ENCODE data around the gene MCIDAS. TPM values are rescaled to one million over a fixed set of nuclear protein-coding genes. Genes with fewer than 3 reads are reported as not detected.

The MCIDAS gene
- total and polyA plus RNA-seq, 2 of the 13 experiments (the other 11 are each of a cell fraction or from before 2014, with no cell fraction given) = not detected

DNA sequence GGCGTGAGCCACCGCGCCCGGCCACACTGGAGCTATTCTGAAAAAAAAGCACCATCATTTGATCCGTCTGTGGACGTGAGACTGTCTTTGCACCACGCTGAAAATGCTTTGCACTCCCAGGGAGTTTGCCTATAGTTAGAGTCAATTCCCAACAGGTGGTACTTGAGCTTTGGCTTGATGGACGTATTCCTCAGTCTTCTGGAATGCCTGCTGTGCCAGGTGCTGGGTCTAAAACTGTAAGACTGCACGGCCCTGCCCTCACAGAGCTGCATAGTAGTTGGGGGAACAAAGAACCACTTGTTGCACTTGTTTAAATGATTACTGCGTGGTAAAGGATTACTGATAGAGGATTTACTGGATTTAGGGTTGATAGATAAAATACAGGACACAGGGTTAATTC lies 9.7 kb upstream of the MCIDAS start:
- TF ChIP-seq, protein P1, sequence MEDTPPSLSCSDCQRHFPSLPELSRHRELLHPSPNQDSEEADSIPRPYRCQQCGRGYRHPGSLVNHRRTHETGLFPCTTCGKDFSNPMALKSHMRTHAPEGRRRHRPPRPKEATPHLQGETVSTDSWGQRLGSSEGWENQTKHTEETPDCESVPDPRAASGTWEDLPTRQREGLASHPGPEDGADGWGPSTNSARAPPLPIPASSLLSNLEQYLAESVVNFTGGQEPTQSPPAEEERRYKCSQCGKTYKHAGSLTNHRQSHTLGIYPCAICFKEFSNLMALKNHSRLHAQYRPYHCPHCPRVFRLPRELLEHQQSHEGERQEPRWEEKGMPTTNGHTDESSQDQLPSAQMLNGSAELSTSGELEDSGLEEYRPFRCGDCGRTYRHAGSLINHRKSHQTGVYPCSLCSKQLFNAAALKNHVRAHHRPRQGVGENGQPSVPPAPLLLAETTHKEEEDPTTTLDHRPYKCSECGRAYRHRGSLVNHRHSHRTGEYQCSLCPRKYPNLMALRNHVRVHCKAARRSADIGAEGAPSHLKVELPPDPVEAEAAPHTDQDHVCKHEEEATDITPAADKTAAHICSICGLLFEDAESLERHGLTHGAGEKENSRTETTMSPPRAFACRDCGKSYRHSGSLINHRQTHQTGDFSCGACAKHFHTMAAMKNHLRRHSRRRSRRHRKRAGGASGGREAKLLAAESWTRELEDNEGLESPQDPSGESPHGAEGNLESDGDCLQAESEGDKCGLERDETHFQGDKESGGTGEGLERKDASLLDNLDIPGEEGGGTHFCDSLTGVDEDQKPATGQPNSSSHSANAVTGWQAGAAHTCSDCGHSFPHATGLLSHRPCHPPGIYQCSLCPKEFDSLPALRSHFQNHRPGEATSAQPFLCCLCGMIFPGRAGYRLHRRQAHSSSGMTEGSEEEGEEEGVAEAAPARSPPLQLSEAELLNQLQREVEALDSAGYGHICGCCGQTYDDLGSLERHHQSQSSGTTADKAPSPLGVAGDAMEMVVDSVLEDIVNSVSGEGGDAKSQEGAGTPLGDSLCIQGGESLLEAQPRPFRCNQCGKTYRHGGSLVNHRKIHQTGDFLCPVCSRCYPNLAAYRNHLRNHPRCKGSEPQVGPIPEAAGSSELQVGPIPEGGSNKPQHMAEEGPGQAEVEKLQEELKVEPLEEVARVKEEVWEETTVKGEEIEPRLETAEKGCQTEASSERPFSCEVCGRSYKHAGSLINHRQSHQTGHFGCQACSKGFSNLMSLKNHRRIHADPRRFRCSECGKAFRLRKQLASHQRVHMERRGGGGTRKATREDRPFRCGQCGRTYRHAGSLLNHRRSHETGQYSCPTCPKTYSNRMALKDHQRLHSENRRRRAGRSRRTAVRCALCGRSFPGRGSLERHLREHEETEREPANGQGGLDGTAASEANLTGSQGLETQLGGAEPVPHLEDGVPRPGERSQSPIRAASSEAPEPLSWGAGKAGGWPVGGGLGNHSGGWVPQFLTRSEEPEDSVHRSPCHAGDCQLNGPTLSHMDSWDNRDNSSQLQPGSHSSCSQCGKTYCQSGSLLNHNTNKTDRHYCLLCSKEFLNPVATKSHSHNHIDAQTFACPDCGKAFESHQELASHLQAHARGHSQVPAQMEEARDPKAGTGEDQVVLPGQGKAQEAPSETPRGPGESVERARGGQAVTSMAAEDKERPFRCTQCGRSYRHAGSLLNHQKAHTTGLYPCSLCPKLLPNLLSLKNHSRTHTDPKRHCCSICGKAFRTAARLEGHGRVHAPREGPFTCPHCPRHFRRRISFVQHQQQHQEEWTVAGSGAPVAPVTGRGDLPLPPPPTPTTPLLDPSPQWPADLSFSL (CRISPR knock-in tag; IDR thresholded peaks at IDR 0.05) = no peak
- TF ChIP-seq, protein P2, sequence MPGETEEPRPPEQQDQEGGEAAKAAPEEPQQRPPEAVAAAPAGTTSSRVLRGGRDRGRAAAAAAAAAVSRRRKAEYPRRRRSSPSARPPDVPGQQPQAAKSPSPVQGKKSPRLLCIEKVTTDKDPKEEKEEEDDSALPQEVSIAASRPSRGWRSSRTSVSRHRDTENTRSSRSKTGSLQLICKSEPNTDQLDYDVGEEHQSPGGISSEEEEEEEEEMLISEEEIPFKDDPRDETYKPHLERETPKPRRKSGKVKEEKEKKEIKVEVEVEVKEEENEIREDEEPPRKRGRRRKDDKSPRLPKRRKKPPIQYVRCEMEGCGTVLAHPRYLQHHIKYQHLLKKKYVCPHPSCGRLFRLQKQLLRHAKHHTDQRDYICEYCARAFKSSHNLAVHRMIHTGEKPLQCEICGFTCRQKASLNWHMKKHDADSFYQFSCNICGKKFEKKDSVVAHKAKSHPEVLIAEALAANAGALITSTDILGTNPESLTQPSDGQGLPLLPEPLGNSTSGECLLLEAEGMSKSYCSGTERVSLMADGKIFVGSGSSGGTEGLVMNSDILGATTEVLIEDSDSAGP (CRISPR knock-in tag; IDR thresholded peaks at IDR 0.05; ENCODE audit: borderline replicate concordance) = no peak
- TF ChIP-seq ELF3 (CRISPR knock-in tag; IDR thresholded peaks at IDR 0.05) (no peak), RFX5 (IDR thresholded peaks at IDR 0.05; ENCODE audit: low read depth, low read length) (no peak), RFXANK (CRISPR knock-in tag; IDR thresholded peaks at IDR 0.05) (no peak), NR2F1 (CRISPR knock-in tag; IDR thresholded peaks at IDR 0.05) (no peak), ZNF556 (CRISPR knock-in tag; IDR thresholded peaks at IDR 0.05; ENCODE audit: borderline replicate concordance) (no peak), KDM6A (CRISPR knock-in tag; IDR thresholded peaks at IDR 0.05; ENCODE audit: low read depth) (no peak), CHCHD3 (CRISPR knock-in tag; IDR thresholded peaks at IDR 0.05) (no peak), KDM4B (CRISPR knock-in tag; IDR thresholded peaks at IDR 0.05) (no peak), CEBPG (CRISPR knock-in tag; IDR thresholded peaks at IDR 0.05) (no peak), TEAD2 (CRISPR knock-in tag; IDR thresholded peaks at IDR 0.05) (no peak), ZNF782 (CRISPR knock-in tag; IDR thresholded peaks at IDR 0.05; ENCODE audit: borderline replicate concordance) (no peak)
- TF ChIP-seq, protein P3, sequence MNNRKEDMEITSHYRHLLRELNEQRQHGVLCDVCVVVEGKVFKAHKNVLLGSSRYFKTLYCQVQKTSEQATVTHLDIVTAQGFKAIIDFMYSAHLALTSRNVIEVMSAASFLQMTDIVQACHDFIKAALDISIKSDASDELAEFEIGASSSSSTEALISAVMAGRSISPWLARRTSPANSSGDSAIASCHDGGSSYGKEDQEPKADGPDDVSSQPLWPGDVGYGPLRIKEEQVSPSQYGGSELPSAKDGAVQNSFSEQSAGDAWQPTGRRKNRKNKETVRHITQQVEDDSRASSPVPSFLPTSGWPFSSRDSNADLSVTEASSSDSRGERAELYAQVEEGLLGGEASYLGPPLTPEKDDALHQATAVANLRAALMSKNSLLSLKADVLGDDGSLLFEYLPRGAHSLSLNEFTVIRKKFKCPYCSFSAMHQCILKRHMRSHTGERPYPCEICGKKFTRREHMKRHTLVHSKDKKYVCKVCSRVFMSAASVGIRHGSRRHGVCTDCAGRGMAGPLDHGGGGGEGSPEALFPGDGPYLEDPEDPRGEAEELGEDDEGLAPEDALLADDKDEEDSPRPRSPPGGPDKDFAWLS (CRISPR knock-in tag; IDR thresholded peaks at IDR 0.05; ENCODE audit: borderline replicate concordance) = no peak
- CTCF ChIA-PET (ENCODE audit: low intra/inter-chr PET ratio, low total read pairs) = no interaction called here
- intact Hi-C loops (cut with micrococcal nuclease; ENCODE audit: unreplicated experiment) (no loop called here), in situ Hi-C loops (cut with HindIII; ENCODE audit: extremely low pct_ligation_motif_present, low pct_unique_long_range_greater_than_20kb) (no loop called here)
- H3K27ac ChIP-seq (ENCODE audit: extremely low read length, insufficient read depth, low read length) = no peak overlapping the region
- WGBS (ENCODE audit: low lambda C conversion rate) = 58% methylated on average over 10 of the region's 10 CpGs
- peaks cover 7 to 35% of the 10 kb centered on the region in 2 experiments; a peak in 4 of 5 replicates for H3K27me3 ChIP-seq (ENCODE audit: control insufficient read depth in 1 of 2, insufficient read depth in 2 of 2, low read length in 2 of 2)
- H3K36me3 ChIP-seq (replicated peaks in 1 of 2; ENCODE audit: control insufficient read depth in 1 of 2, insufficient read depth in 2 of 2, low read length in 2 of 2) = no peaks in the 10 kb centered on the region
- no peak for FAIRE-seq
- BruUV-seq (replicated peaks) = no TSS peak
- peaks cover 28% of the 10 kb centered on the region for H3K4me1 ChIP-seq (ENCODE audit: insufficient read depth, low read length)
- no peak overlapping the region for H3K9ac ChIP-seq (ENCODE audit: insufficient read depth, low read depth, low read length)
- no peak overlapping the region for H3K4me3 ChIP-seq (replicated peaks in 1 of 3; ENCODE audit: insufficient read depth in 1 of 3, low read depth in 2 of 3, low read length in 3 of 3)
- H3K9me3 ChIP-seq (ENCODE audit: low read length) = no peaks in the 10 kb centered on the region
- no peak overlapping the region for H2AFZ ChIP-seq (ENCODE audit: low read length)
- H3K79me2 ChIP-seq (ENCODE audit: insufficient read depth, low read length) = no peaks in the 10 kb centered on the region
- no peak overlapping the region for H3K4me2 ChIP-seq (ENCODE audit: low read depth, low read length)
- H4K20me1 ChIP-seq (ENCODE audit: insufficient read depth, low read length) = 0 out of 2 replicates have a peak, but pooled peaks cover 4% of the 10 kb centered on the region
- DNase-seq (ENCODE audit: low spot score) = no peak
- POLR2A ChIA-PET = no interaction called here
- ATAC-seq = no peak
